B cell (primary cell): ENCODE data around the gene GPR37. TPM values are rescaled to one million over a fixed set of nuclear protein-coding genes. Genes with fewer than 3 reads are reported as not detected.
A peak's percentile ranks its signal among the peaks of the same experiment; 100 is the strongest.

ENCODE experiments used
- ATAC-seq: fragments of 200-7000 bp; cut with Tn5 transposase; one replicate; pipeline ENCODE4 v1.10.0; 2021; ENCODE audit warnings: low read depth, mild to moderate bottlenecking, moderate number of reproducible peaks, moderate library complexity
- CTCF ChIA-PET: fragments of 350-600 bp; sonication (Branson Sonifier 250); formaldehyde crosslinking; loops from one replicate; lab custom pipeline; 2021; ENCODE audit warnings: antibody characterized with exemption, inconsistent platforms; lab: Charles Lee
- POLR2A ChIA-PET: fragments of 350-600 bp; sonication (Branson Sonifier 250); formaldehyde crosslinking; loops from one replicate; lab custom pipeline; 2021; ENCODE audit warnings: antibody characterized with exemption; lab: Charles Lee
- DNase-seq: peaks from one replicate; pipeline ENCODE4 v3.0.0; 2013
- H2AFZ ChIP-seq: 2 replicates; pipeline ENCODE4 v1.6.1; 2012; ENCODE audit warnings: mild to moderate bottlenecking, low read depth, low read length; ENCODE audit not compliant: insufficient read depth, poor library complexity, severe bottlenecking
- H3K27ac ChIP-seq, 2 donors: 1 replicate in 1 of 2; 2 replicates in 1 of 2; pipeline ENCODE4 v1.5.1; 2012 to 2013; ENCODE audit warnings: low read length in 2 of 2, mild to moderate bottlenecking in 2 of 2, moderate library complexity in 1 of 2
- H3K27me3 ChIP-seq, 4 experiments: fragments of 200-600 bp in 1 of 4; sonication (generic) in 1 of 4; replicated peaks in 1 of 4; 1 replicate in 2 of 4; 2 replicates in 2 of 4; pipeline versions ENCODE4 v1.6.1 to v1.7.0; 2013 to 2016; ENCODE audit warnings: low read length in 3 of 4, mild to moderate bottlenecking in 2 of 4, mixed read lengths in 1 of 4, moderate library complexity in 1 of 4; ENCODE audit not compliant: insufficient read depth in 4 of 4, control insufficient read depth in 3 of 4; ENCODE audit errors: control extremely low read depth in 1 of 4
- H3K36me3 ChIP-seq, 2 experiments: replicated peaks in 1 of 2; 1 replicate in 1 of 2; 2 replicates in 1 of 2; pipeline versions ENCODE4 v1.6.1 to v1.7.1; 2013; ENCODE audit warnings: low read length in 1 of 2; ENCODE audit not compliant: insufficient read depth in 2 of 2, control insufficient read depth in 1 of 2; ENCODE audit errors: control extremely low read depth in 1 of 2, extremely low read depth in 1 of 2
- H3K4me1 ChIP-seq, 2 donors: fragments of 200-600 bp in 1 of 2; sonication (generic) in 1 of 2; 1 replicate in 1 of 2; 2 replicates in 1 of 2; pipeline versions ENCODE4 v1.5.1 to v1.6.1; 2013 to 2017; ENCODE audit warnings: low read length in 2 of 2; ENCODE audit not compliant: control insufficient read depth in 2 of 2, insufficient read depth in 2 of 2
- H3K4me2 ChIP-seq: replicated peaks from 2 replicates; pipeline ENCODE3; 2012; ENCODE audit warnings: mild to moderate bottlenecking, low read depth, low read length; ENCODE audit not compliant: poor library complexity, severe bottlenecking
- H3K4me3 ChIP-seq, 5 experiments: fragments of 200-600 bp in 1 of 5; sonication (generic) in 1 of 5; 1 replicate in 3 of 5; 2 replicates in 2 of 5; pipeline versions ENCODE4 v1.5.1 to v1.7.0; 2011 to 2016; ENCODE audit warnings: low read length in 4 of 5, mild to moderate bottlenecking in 4 of 5, low read depth in 2 of 5, control low read depth in 1 of 5, moderate library complexity in 1 of 5; ENCODE audit not compliant: insufficient read depth in 1 of 5; ENCODE audit errors: control extremely low read depth in 1 of 5, extremely low read depth in 1 of 5
- H3K79me2 ChIP-seq: fragments of 200-600 bp; sonication (generic); one replicate; pipeline ENCODE4 v1.6.0; 2016; ENCODE audit warnings: low read length; ENCODE audit not compliant: control insufficient read depth, insufficient read depth
- H3K9ac ChIP-seq: fragments of 200-600 bp; sonication (generic); 2 replicates; pipeline ENCODE4 v1.6.1; 2017; ENCODE audit warnings: mild to moderate bottlenecking, low read length, moderate library complexity
- H3K9me3 ChIP-seq, 3 donors: one replicate each; pipeline versions ENCODE4 v1.6.1 to v1.7.1; 2013; ENCODE audit warnings: low read length in 2 of 3; ENCODE audit not compliant: control insufficient read depth in 2 of 3, insufficient read depth in 1 of 3; ENCODE audit errors: control extremely low read depth in 1 of 3
- H4K20me1 ChIP-seq: 2 replicates; pipeline ENCODE4 v1.6.0; 2012; ENCODE audit warnings: mild to moderate bottlenecking, low read length; ENCODE audit not compliant: insufficient read depth, control insufficient read depth, poor library complexity, severe bottlenecking
- H3K27ac Mint-ChIP-seq: one replicate; pipeline ENCODE4 v1.8.0; 2021; ENCODE audit warnings: mixed read lengths
- H3K27me3 Mint-ChIP-seq: one replicate; pipeline ENCODE4 v1.8.0; 2021; ENCODE audit warnings: mixed read lengths
- H3K4me1 Mint-ChIP-seq: one replicate; pipeline ENCODE4 v1.8.0; 2021; ENCODE audit warnings: mixed read lengths
- H3K4me3 Mint-ChIP-seq: one replicate; pipeline ENCODE4 v1.8.0; 2021; ENCODE audit warnings: mixed read lengths
- H3K9me3 Mint-ChIP-seq: one replicate; pipeline ENCODE4 v1.8.0; 2022; ENCODE audit warnings: mixed read lengths; ENCODE audit not compliant: insufficient read depth
- EZH2 ChIP-seq: IDR thresholded peaks from 2 replicates; pipeline ENCODE4 v1.6.1; 2012; ENCODE audit warnings: borderline replicate concordance, low read depth, mild to moderate bottlenecking, moderate library complexity, low read length; ENCODE audit not compliant: insufficient read depth, poor library complexity, severe bottlenecking
- WGBS: methylation state at CpG from one replicate; pipeline ENCODE4 v1.1.5; 2013; ENCODE audit warnings: missing lambda C conversion rate; ENCODE audit not compliant: insufficient coverage; 5-methylcytosine and 5-hydroxymethylcytosine counted together
- intact Hi-C: fragments of 100-400 bp; cut with micrococcal nuclease; formaldehyde crosslinking; loops from one replicate; pipeline ENCODE4 v1.10.0; 2022
- polyA plus RNA-seq: library from polyadenylated mRNA; depleted of rRNA; stranded (reverse); fragments of >200 nt; gene quantifications from 2 replicates; pipeline ENCODE4 v1.2.3, GENCODE V29; 2012
- total RNA-seq, 2 donors: library from RNA; stranded (reverse); fragments of 120-200 nt in 1 of 2; gene quantifications; 1 replicate in 1 of 2; 2 replicates in 1 of 2; pipeline versions ENCODE4 v1.2.3 to v1.2.4, GENCODE V29; 2013 to 2022
- TF ChIP-seq, protein P1 (sequence below): fragments of 200-600 bp; IDR thresholded peaks from one replicate; pipeline ENCODE4 v1.8.0; 2022; ENCODE audit warnings: antibody characterized with exemption, mild to moderate bottlenecking

GPR37 gene
- total and polyA plus RNA-seq, 2 donors (not counting 1 experiment from before 2014, with no cell fraction given): not detected

DNA sequence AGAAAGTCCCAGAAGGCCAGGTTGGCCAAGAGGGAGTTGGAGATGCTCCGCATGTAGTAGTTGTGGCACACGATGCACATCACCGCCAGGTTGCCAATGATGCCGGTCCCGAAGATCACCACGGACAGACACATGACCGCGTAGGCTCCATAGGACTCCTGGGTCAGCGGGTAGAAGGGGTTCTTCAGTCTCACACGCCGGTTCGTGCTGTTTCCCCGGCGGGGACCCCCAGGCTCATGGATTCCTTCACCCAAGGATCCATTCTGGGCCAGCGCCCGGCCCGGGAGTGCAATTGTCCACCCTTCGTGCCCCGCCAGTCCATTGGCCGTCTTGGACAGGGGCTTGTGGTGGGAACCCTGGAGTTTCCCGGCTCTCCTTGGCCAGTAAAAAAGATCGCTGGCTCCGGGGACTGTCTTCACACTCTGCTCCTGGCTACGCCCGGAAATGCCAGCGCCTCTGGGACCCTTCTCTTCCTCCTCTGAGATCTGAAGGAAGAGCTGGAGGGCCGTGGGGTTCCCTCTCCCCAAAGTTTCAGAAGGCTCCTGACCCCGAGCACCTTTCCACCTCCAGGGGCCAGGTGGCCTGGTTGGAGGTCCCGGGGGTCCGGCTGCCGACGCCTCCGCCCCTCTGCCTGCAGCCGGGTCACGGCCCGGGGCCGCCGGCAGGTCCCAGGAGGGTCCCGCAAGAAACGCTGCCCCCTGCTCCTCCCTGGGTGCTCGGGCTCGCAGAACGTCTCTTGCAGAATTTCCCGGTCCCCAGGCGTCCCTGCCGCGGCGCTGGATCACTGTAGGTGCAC, 1.3 kb downstream of the GPR37 start:
- Histone ChIP-seq H3K9me3 (peaks cover 0 to 8% (median 0%) of the 10 kb centered on the region in 3 donors), H4K20me1 (no peaks in the 10 kb centered on the region), H3K9ac (peak overlapping the region; percentile 55), H3K4me3 (peak overlapping the region in 3 of 5 experiments; percentile 32 to 55 (median 45)), H3K4me1 (peaks cover 16 to 23% of the 10 kb centered on the region in 2 donors), H3K79me2 (no peaks in the 10 kb centered on the region), H3K4me2 (peak overlapping the region; percentile 79), H3K36me3 (no peaks in the 10 kb centered on the region), H3K27me3 (peaks cover 0 to 29% (median 21%) of the 10 kb centered on the region in 4 experiments), H2AFZ (peak overlapping the region; percentile 71), H3K27ac (no peak overlapping the region)
- CTCF ChIA-PET: no interaction called here
- Mint-ChIP-seq H3K27me3 (peaks cover 51% of the 10 kb centered on the region), H3K4me3 (peak overlapping the region; percentile 87), H3K27ac (no peak overlapping the region), H3K4me1 (peaks cover 20% of the 10 kb centered on the region), H3K9me3 (no peaks in the 10 kb centered on the region)
- no peak for ATAC-seq
- TF ChIP-seq, protein P1, sequence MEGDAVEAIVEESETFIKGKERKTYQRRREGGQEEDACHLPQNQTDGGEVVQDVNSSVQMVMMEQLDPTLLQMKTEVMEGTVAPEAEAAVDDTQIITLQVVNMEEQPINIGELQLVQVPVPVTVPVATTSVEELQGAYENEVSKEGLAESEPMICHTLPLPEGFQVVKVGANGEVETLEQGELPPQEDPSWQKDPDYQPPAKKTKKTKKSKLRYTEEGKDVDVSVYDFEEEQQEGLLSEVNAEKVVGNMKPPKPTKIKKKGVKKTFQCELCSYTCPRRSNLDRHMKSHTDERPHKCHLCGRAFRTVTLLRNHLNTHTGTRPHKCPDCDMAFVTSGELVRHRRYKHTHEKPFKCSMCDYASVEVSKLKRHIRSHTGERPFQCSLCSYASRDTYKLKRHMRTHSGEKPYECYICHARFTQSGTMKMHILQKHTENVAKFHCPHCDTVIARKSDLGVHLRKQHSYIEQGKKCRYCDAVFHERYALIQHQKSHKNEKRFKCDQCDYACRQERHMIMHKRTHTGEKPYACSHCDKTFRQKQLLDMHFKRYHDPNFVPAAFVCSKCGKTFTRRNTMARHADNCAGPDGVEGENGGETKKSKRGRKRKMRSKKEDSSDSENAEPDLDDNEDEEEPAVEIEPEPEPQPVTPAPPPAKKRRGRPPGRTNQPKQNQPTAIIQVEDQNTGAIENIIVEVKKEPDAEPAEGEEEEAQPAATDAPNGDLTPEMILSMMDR: no peak
- TF ChIP-seq EZH2: no peak
- no peak for DNase-seq
- intact Hi-C loops: no loop called here
- WGBS: 14% methylated on average over 47 of the region's 48 CpGs
- POLR2A ChIA-PET: no interaction called here

DNA sequence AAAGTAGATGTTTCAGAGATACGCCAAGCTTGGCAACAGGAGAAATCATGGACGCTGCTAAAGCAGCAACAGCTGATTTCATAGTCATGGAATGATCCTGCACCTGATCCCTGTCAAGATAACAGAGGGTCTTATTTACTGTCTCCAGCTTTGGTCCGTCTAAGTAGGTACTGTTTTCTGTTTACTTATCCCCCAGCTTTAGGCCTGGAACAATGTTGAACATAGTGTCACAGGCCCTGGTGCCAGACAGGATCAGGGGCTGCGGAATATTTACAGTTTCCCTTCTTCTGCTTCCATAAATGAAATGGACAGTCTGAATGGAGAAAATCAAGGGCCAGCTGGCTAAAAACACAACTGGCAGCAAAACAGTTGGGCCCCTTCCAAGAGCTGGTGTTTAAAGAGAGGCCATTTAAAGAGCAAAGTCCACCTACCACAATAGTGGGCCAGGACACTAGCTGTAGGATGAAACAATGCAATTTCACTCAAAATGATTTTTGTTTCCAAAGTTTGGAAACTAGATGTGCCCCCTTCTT, 2.9 kb downstream of the GPR37 start:
- no peaks in the 10 kb centered on the region for H3K9me3 Mint-ChIP-seq
- peaks cover 16 to 23% of the 10 kb centered on the region in 2 donors for H3K4me1 ChIP-seq
- H3K27me3 ChIP-seq: peaks cover 0 to 32% (median 21%) of the 10 kb centered on the region in 4 experiments
- peaks cover 47% of the 10 kb centered on the region for H3K27me3 Mint-ChIP-seq
- H3K4me3 ChIP-seq: no peak overlapping the region
- no peaks in the 10 kb centered on the region for H3K36me3 ChIP-seq
- no peak overlapping the region for H2AFZ ChIP-seq
- H3K9ac ChIP-seq: no peak overlapping the region
- intact Hi-C loops: no loop called here
- H3K27ac ChIP-seq: no peak overlapping the region
- WGBS: 90% methylated on average over 2 of the region's 4 CpGs
- H3K79me2 ChIP-seq: no peaks in the 10 kb centered on the region
- H3K4me1 Mint-ChIP-seq: peaks cover 20% of the 10 kb centered on the region
- TF ChIP-seq, protein P1: no peak
- TF ChIP-seq EZH2: no peak
- ChIA-PET CTCF (interaction anchor here (0.7 kb wide), 1 partner anchor 11 kb away, joined by 3 read pairs; no protein-coding TSS in a partner anchor), POLR2A (no interaction called here)
- no peak overlapping the region for H3K4me3 Mint-ChIP-seq
- peaks cover 0 to 8% (median 0%) of the 10 kb centered on the region in 3 donors for H3K9me3 ChIP-seq
- H3K4me2 ChIP-seq: no peak overlapping the region
- ATAC-seq (no peak), DNase-seq (no peak)
- no peaks in the 10 kb centered on the region for H4K20me1 ChIP-seq
- no peak overlapping the region for H3K27ac Mint-ChIP-seq
